G401 (cell line): ENCODE measurements around the gene RXRA. TPM values are rescaled to one million over a fixed set of nuclear protein-coding genes. Genes with fewer than 3 reads are reported as not detected.
A peak's percentile ranks its signal among the peaks of the same experiment; 100 is the strongest.

Experiments
- DNase-seq: peaks from one replicate; pipeline ENCODE4 v3.0.0-alpha.2; 2015; ENCODE audit warnings: low spot score
- in situ Hi-C: cut with HindIII; loops from 2 replicates; pipeline ENCODE4 v1.10.0; 2016; ENCODE audit warnings: low sequenced_read_pairs, mixed read lengths
- total RNA-seq: library from RNA; depleted of rRNA; stranded (reverse); fragments of >200 nt; shearing (Covaris generic); gene quantifications from 2 replicates; pipeline ENCODE4 v1.2.3, GENCODE V29; 2014

Gene RXRA
- total RNA-seq, 1 experiment from 2014 or later = 18.9 TPM

DNA sequence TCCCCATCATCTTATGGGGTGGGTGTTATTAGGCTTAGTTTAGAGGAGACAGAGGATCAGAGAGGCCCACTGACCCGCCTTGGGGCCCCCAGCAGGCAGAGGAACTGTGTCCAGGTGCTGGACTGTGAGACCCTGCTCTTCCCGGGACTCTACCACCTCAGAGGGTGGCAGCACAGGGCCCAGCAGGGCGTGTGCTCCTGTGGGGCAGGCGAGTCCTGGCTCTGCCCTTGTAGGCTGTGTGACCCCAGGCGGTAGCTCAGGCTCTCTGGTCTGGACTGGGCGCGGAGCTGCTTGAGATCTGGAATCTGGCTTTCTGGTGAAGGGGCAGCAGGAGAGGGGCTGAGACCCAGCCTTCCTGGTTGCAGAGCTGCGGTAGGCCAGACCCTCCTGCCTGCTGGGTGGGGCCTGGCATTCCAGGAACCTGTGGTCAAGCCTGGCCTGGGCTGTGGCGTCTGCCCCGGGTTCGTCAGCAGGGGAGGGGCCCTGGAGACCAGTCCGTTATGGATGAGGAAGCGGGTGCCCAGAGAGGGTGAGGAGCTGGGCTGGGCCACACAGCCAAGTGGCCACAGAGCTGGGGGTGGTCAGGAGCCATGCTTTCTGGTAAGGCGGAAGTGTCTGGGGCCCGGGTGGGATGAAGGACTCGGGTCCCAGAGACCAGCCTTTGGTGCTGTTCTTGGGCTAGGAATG lies 46.5 kb downstream of the RXRA start:
- DNase-seq = no peak

GRCh38 chr9:134373269-134373668 lies 47.0 kb downstream of the RXRA start:
- no peak for DNase-seq
- in situ Hi-C loops = no loop called here

More for the DNA sequence above, 46.5 kb downstream of the RXRA start:
- in situ Hi-C loops = no loop called here

DNA sequence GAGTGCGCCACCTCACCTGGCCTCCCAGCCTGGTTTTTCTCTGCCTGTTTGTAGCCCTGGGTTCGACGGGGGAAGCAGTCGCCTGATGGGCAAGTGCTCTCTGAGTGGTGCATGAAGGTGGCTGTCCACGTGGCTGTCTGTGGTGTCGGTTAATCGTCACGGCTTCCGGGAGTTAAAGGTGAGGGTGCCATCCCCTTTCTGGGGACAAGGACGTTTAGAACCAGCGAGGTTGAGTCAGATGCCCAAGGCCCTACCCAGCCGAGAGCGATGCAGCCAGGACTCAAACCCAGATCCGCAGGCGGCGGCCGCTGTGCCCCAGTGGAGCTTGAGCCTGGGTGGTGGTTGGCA lies 47.7 kb downstream of the RXRA start:
- no peak for DNase-seq
- in situ Hi-C loops = no loop called here

GRCh38 chr9:134374301-134375010 lies 48.2 kb downstream of the RXRA start:
- in situ Hi-C loops = no loop called here
- peak; percentile 50 for DNase-seq

GRCh38 chr9:134375011-134375390 lies 48.7 kb downstream of the RXRA start:
- peak; percentile 59 for DNase-seq
- in situ Hi-C loops = no loop called here

DNA sequence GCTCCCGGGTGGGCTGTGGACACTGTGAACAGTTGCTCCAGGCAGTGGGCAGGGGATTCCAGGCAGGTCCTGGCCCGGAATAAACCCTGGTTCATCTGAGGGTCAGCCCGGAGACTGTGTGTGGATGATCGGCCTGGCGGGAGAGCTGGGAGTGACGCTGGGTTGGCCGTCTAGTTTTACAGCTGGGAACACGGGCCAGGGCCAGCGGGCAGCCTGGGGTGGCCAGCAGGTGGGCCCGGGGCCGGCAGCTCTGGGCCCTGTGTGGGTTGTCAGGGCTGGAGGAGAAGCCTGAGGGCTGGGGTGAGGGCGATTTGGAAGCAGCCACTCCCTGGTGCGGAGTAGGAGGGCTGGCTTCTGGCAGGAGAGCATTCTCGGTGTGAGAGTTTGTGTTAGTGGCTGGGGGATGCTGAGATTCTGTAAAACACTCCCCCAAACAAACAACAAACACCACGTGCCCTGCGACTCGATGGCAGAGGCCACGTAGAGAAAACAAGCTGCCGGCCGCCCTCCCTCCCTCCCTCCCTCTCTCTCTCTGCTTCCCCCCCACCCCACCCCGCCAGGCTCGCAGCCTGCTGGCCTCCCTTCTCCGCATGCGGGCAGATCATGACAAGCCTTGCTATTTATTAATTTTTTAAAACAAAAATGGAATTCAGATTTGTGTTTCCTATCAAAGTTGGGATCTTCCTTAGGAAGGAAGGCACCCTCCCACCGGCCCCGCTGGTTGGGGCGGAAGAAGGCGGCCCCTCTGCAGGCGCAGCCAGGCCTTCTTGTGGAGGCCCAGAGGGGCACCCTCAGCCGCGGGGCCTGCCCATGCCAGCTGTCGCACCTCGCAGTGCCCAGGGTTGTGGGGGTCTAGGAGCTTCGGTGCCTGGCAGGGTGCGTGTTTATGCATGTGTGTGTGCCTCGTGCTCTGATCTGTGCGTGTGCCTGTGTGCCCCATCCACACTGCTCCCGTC lies 49.5 kb downstream of the RXRA start:
- no peak for DNase-seq
- in situ Hi-C loops = no loop called here

DNA sequence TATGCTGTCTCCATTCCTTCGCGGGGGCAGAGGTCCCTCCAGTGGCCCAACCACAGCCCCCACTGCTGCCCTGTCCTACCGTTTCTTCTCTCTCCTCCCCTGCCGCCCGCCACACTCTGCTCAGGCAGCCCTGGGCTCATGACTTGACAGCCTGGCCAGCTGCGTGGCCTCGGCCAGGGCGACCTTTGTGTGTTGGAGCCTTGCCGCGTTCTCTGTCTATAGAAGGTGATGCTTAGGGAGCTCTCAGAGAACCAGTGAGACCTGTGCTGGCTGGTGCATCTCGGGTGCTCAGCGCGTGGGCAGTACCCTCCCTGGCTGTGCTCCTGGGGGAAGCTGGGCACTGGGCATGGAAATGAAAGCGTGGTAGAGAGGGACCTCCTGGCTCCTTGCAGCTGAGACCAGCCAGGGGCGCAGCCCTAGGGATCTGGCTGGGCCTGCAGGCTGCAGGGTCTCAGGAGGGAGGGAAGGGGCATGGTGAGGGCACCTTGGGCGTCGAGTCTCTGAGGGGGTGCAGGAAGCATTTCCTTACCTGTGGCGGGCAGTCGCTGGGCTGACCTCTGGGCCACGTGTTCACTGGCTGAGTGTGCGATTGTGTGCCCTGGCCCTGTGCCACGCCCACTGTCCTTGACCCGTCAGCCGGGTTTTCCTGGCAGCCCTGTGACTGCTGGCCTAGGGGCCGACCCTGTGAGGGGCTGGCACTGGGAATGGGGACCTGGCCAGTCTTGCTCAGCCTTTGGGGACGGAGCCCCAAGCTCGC lies 50.3 kb downstream of the RXRA start:
- DNase-seq = no peak
- in situ Hi-C loops = no loop called here

GRCh38 chr9:134377143-134377484 lies 50.9 kb downstream of the RXRA start:
- DNase-seq = no peak
- in situ Hi-C loops = no loop called here

DNA sequence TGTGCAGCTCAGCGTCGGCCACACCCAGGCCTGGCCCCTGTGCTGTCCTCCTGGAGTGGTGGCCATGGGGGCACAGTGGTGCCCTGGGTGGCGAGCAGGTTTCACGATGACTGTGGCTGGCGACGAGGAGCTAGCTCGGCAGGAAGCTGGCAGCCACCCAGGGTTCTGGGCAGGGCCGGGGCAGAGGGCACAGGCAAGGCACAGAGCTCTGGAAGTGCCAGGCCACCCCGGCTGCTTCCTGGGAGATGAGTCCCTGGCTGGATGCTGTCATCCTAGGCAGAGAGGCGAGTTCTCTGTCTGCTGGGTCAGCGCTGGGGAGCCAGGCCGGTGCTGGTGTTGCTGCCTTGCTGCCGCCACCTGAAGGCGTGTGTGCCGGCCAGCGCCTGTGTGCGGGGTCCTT lies 51.7 kb downstream of the RXRA start:
- DNase-seq = peak; percentile 38
- in situ Hi-C loops = no loop called here

- DNase-seq = peak; percentile 59
- in situ Hi-C loops = no loop called here
These were observed 52.7 kb downstream of the RXRA start for GRCh38 chr9:134378901-134379338.

GRCh38 chr9:134379831-134380365 lies 53.6 kb downstream of the RXRA start:
- in situ Hi-C loops = no loop called here

DNA sequence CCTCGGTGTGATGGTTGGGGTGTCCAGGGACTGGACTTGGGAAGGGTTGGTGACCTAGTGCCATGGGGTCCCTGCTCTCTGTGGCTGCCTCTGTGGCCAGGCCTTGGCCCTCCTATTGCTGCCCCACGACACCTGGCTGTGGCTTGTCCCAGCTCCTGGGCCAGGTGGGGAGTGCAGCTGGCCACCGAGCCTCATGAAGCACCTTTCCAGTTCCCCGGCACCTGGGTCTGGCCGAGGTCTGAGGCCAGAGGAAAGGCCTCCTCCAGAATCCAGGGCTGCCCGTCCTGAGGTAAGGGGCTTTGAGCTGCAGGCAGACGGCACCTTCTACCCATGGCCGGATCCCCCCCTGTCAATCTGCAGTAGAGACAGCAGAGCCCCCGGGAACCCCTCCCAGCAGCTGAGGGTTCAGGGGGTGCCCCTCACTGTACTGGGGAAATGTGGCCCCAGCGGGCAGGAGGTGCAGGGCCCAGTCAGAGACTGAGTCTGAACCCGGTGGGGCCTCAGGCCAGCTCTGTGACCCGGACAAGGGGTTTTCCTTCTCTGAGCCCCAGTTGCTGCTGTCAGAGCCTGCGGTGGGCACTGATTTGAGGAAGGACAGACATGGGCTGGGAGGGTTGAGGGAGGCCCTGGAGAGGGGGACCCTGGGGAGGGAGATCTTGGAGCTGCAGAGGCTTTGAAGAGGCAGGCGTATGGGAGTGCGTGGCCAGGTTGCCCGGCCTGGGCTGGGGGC lies 54.5 kb downstream of the RXRA start:
- in situ Hi-C loops = no loop called here
- DNase-seq = no peak

More at GRCh38 chr9:134379831-134380365, 53.6 kb downstream of the RXRA start:
- no peak for DNase-seq

DNA sequence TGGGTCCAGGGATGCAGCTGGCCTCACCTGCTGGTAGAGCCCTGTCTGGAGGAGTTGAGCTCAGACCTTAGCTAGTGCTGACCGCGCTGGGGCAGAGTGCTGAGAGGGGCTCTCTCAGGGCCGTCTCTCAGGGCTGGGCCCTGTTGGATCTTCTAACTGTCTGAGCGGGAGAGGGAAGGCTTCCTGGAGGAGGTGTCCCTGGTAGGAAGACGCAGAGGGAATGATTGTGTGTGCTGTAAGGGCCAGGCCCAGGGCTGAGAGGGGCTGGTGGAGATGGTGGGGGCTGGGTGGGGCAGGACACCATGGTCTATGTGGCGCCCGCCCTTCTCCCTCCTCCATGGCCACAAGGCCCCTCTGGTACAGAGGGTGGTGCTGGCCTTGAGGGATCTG lies 55.0 kb downstream of the RXRA start:
- DNase-seq = no peak
- in situ Hi-C loops = no loop called here

GRCh38 chr9:134381671-134382516 lies 55.6 kb downstream of the RXRA start:
- DNase-seq = no peak
- in situ Hi-C loops = no loop called here

DNA sequence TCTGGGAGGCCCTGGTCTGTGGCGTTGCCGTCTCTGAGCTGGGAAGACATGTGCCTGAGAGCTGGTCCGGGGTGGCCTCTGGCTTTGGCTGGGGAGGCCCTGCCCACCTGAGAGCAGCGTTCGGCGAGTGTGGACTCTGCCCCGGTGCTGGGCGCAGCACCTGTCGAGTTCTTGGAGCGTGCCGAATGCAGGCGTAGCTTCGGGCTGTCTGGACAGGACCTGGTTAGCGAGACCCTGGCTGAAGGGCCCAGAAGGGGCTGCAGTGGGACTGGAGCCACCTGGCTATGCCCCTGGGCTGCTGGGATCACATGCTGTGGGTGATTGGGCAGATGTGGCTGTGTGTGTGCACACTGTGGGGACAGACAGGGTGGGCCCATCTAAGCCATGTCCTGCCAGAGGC lies 56.5 kb downstream of the RXRA start:
- in situ Hi-C loops = no loop called here
- DNase-seq = no peak

GRCh38 chr9:134383148-134383547 lies 56.9 kb downstream of the RXRA start:
- DNase-seq = no peak
- in situ Hi-C loops = no loop called here

DNA sequence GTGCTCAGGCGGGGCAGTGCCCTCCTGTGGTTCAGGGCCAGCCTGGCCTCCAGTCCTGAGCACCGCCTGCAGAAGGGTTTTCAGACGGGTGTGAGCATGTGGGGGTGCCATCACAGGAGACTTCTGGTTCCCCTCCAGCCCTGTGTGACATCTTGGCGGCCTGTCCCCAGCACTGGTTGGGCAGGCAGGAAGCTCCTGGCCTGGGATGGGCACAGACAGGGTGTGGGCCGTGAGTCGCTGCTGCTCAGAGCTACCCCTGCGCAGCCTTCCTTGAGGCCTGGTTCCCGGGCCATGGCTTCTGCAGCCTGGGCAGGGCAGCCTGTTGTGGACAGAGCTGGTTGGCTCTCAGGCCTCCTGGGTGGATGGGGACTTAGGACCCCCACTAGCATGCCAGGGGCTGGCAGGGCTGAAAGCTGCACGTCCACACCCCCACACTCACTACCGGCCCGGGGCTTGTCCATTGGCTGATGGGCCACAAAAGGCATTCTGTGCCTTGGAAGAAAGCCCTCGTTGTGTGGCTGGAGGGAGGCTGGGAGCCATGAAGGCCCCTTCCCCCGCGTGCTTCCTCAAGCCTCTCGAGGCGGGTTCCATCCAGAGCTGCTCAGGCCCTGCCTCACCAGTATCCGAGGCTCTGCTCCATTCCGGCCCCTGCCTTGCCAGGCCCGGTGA lies 58.7 kb downstream of the RXRA start:
- DNase-seq = peak; percentile 77
- in situ Hi-C loops = no loop called here
